GM12878 (cell line): ENCODE results near the gene NR4A2.

Experiments
- BACH1 ChIP-seq: fragments of 450-650 bp; IDR thresholded peaks from 2 replicates; pipeline ENCODE4 v1.6.1; 2017; ENCODE audit warnings: mild to moderate bottlenecking, borderline replicate concordance
- CEBPB ChIP-seq, 2 experiments: fragments of 150-350 bp in 1 of 2; IDR thresholded peaks; 2 replicates each; pipeline ENCODE4 v1.6.1; 2012 to 2014; ENCODE audit warnings: low read depth in 2 of 2, low read length in 2 of 2, borderline replicate concordance in 1 of 2, inconsistent platforms in 1 of 2
- IKZF1 ChIP-seq: fragments of 450-650 bp; conservative IDR thresholded peaks from 2 replicates; pipeline ENCODE4 v1.6.1; 2017; ENCODE audit warnings: antibody characterized with exemption, mild to moderate bottlenecking
- MXI1 ChIP-seq: fragments of 150-350 bp; IDR thresholded peaks from 2 replicates; pipeline ENCODE4 v1.6.1; 2011; ENCODE audit warnings: low read depth, mild to moderate bottlenecking, inconsistent platforms, low read length, improper control_type of control experiment
- POLR2AphosphoS5 ChIP-seq: IDR thresholded peaks from 2 replicates; pipeline ENCODE4 v1.6.1; 2011; ENCODE audit warnings: mild to moderate bottlenecking, low read length, inconsistent platforms
- RAD21 ChIP-seq: IDR thresholded peaks from 2 replicates; pipeline ENCODE4 v1.6.1; 2011; ENCODE audit warnings: mild to moderate bottlenecking, low read depth, low read length, moderate library complexity; ENCODE audit not compliant: insufficient read depth
- RCOR1 ChIP-seq: conservative IDR thresholded peaks from 2 replicates; pipeline ENCODE4 v1.6.1; 2012; ENCODE audit warnings: low read depth, low read length, improper control_type of control experiment
- TF ChIP-seq, protein P1 (sequence below): IDR thresholded peaks from 2 replicates; pipeline ENCODE4 v1.6.1; 2011; ENCODE audit warnings: low read depth, low read length, improper control_type of control experiment, borderline replicate concordance
- TF ChIP-seq, protein P2 (sequence below), 3 experiments: IDR thresholded peaks in 2 of 3; conservative IDR thresholded peaks in 1 of 3; 2 replicates each; pipeline ENCODE4 v1.5.1; 2011; ENCODE audit warnings: low read depth in 3 of 3, low read length in 3 of 3, mild to moderate bottlenecking in 3 of 3, control low read depth in 2 of 3, moderate library complexity in 2 of 3, inconsistent platforms in 1 of 3, mixed read lengths in 1 of 3; ENCODE audit not compliant: control insufficient read depth in 2 of 3, insufficient read depth in 1 of 3; ENCODE audit errors: extremely low read depth in 1 of 3
- TF ChIP-seq, protein P3 (sequence below): IDR thresholded peaks from 2 replicates; pipeline ENCODE4 v1.6.1; 2012; ENCODE audit warnings: mild to moderate bottlenecking, low read depth, low read length
- TF ChIP-seq, protein P4 (sequence below): IDR thresholded peaks from 2 replicates; pipeline ENCODE4 v1.6.1; 2011; ENCODE audit warnings: low read depth, mild to moderate bottlenecking, low read length, moderate library complexity, borderline replicate concordance; ENCODE audit errors: extremely low read depth

DNA sequence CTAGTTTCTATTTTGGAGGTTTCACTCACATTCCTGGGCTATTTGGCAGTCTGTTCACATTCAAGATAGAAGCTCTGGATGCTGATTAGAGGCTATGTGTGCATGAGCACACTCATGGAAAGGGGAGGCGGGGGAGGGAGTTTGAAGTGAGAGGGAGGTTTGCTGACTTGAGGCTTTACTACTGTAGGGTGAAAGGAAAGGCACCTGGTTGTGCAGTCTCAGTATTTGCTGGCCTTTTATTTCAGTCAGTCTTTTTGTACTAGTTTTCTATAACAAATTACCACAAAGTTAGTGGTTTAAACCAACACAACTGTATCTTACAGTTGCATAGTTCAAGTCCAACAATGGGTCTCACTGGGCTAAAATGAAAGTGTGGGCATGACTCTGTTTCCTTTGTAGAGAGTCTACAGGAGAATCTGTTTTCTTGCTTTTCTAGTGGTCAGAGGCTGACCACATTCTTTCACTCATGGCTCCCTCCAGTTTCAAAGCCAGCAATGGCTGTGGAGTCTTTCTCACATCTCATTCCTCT lies 47.7 kb upstream of the NR4A2 start:
- TF ChIP-seq CEBPB (IDR thresholded peaks at IDR 0.05; ENCODE audit: borderline replicate concordance in 1 of 2, low read depth in 2 of 2, low read length in 2 of 2) (no peak), RCOR1 (no peak), POLR2AphosphoS5 (no peak), RAD21 (no peak), BACH1 (no peak), MXI1 (no peak), IKZF1 (no peak)
- TF ChIP-seq, protein P1, sequence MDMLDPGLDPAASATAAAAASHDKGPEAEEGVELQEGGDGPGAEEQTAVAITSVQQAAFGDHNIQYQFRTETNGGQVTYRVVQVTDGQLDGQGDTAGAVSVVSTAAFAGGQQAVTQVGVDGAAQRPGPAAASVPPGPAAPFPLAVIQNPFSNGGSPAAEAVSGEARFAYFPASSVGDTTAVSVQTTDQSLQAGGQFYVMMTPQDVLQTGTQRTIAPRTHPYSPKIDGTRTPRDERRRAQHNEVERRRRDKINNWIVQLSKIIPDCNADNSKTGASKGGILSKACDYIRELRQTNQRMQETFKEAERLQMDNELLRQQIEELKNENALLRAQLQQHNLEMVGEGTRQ = no peak
- TF ChIP-seq, protein P2, sequence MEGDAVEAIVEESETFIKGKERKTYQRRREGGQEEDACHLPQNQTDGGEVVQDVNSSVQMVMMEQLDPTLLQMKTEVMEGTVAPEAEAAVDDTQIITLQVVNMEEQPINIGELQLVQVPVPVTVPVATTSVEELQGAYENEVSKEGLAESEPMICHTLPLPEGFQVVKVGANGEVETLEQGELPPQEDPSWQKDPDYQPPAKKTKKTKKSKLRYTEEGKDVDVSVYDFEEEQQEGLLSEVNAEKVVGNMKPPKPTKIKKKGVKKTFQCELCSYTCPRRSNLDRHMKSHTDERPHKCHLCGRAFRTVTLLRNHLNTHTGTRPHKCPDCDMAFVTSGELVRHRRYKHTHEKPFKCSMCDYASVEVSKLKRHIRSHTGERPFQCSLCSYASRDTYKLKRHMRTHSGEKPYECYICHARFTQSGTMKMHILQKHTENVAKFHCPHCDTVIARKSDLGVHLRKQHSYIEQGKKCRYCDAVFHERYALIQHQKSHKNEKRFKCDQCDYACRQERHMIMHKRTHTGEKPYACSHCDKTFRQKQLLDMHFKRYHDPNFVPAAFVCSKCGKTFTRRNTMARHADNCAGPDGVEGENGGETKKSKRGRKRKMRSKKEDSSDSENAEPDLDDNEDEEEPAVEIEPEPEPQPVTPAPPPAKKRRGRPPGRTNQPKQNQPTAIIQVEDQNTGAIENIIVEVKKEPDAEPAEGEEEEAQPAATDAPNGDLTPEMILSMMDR (IDR thresholded peaks at IDR 0.05 in 2 of 3, conservative IDR thresholded peaks at IDR 0.05 in 1 of 3; ENCODE audit: control insufficient read depth in 2 of 3, extremely low read depth in 1 of 3, insufficient read depth in 1 of 3, low read depth in 3 of 3, low read length in 3 of 3) = no peak
- TF ChIP-seq, protein P3, sequence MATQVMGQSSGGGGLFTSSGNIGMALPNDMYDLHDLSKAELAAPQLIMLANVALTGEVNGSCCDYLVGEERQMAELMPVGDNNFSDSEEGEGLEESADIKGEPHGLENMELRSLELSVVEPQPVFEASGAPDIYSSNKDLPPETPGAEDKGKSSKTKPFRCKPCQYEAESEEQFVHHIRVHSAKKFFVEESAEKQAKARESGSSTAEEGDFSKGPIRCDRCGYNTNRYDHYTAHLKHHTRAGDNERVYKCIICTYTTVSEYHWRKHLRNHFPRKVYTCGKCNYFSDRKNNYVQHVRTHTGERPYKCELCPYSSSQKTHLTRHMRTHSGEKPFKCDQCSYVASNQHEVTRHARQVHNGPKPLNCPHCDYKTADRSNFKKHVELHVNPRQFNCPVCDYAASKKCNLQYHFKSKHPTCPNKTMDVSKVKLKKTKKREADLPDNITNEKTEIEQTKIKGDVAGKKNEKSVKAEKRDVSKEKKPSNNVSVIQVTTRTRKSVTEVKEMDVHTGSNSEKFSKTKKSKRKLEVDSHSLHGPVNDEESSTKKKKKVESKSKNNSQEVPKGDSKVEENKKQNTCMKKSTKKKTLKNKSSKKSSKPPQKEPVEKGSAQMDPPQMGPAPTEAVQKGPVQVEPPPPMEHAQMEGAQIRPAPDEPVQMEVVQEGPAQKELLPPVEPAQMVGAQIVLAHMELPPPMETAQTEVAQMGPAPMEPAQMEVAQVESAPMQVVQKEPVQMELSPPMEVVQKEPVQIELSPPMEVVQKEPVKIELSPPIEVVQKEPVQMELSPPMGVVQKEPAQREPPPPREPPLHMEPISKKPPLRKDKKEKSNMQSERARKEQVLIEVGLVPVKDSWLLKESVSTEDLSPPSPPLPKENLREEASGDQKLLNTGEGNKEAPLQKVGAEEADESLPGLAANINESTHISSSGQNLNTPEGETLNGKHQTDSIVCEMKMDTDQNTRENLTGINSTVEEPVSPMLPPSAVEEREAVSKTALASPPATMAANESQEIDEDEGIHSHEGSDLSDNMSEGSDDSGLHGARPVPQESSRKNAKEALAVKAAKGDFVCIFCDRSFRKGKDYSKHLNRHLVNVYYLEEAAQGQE = no peak
- TF ChIP-seq, protein P4, sequence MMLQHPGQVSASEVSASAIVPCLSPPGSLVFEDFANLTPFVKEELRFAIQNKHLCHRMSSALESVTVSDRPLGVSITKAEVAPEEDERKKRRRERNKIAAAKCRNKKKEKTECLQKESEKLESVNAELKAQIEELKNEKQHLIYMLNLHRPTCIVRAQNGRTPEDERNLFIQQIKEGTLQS = no peak
